ENCODE results near the gene IGF2BP3. TPM values are rescaled to one million over a fixed set of nuclear protein-coding genes. Genes with fewer than 3 reads are reported as not detected.

The IGF2BP3 gene
- total and polyA plus RNA-seq, 10 of the 15 experiments (the other 5 are each of a cell fraction or from before 2014, with no cell fraction given): 4.6 to 61.2 (median 36.9) TPM

DNA sequence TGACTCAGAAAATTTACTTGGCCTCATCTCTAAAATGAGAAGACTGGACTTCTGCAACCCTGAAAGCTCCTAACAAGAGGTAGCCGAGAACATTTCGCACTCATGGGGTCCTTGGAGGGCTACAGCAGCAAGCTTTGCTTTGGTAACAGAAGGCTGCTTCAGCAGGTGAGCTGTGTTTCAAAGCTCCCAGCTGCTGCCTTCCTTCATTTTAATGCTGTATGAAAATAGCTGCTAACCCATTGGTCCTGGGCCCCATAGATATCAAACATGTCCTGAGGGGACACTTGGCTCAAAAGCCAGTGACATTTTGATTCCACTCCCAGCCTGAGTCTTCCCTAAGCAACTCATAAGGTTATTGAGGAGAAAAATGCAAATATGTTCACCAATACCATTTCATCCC, 185.4 kb downstream of the IGF2BP3 start:
- FAIRE-seq: no peak
- no peaks in the 10 kb centered on the region for H3K4me1 ChIP-seq (ENCODE audit: control insufficient read depth, insufficient read depth, low read length)
- TF ChIP-seq NR2C1 (IDR thresholded peaks at IDR 0.05) (no peak), JUNB (IDR thresholded peaks at IDR 0.05) (no peak), PAX8 (IDR thresholded peaks at IDR 0.05) (no peak), ZNF622 (IDR thresholded peaks at IDR 0.05) (no peak), ZZZ3 (IDR thresholded peaks at IDR 0.05; ENCODE audit: control insufficient read depth, insufficient read length, low read depth) (no peak), CREB1 (IDR thresholded peaks at IDR 0.05; ENCODE audit: low read depth) (no peak)
- H3K36me3 ChIP-seq (ENCODE audit: control insufficient read depth in 2 of 2, insufficient read depth in 2 of 2, low read length in 1 of 2): no peaks in the 10 kb centered on the region
- no peak for ATAC-seq
- CTCF ChIA-PET: interaction anchor here (0.6 to 4.9 kb wide), 4 partner anchors 8 to 68 kb away, joined by 3 to 32 read pairs (median 3); no protein-coding TSS in a partner anchor
- H3K79me2 ChIP-seq (ENCODE audit: control insufficient read depth, insufficient read depth, low read length): no peaks in the 10 kb centered on the region
- intact Hi-C loops (cut with micrococcal nuclease; ENCODE audit: unreplicated experiment) (no loop called here), in situ Hi-C loops (cut with MboI) (no loop called here)
- H3K9me3 ChIP-seq (replicated peaks; ENCODE audit: control insufficient read depth, insufficient read depth, low read length): no peaks in the 10 kb centered on the region
- SMC1A ChIA-PET (ENCODE audit: uncharacterized antibody, unreplicated experiment): interaction anchor here (1.0 kb wide), 2 partner anchors 10 to 427 kb away, joined by 3 read pairs; no protein-coding TSS in a partner anchor
- WGBS (ENCODE audit: insufficient coverage, insufficient replicate concordance, low lambda C conversion rate, missing lambda C conversion rate): 100% methylated on average over 2 of the region's 2 CpGs
- no peak overlapping the region for H3K4me3 ChIP-seq
- H4K20me1 ChIP-seq (ENCODE audit: control insufficient read depth, insufficient read depth): no peaks in the 10 kb centered on the region
- H3K4me2 ChIP-seq (ENCODE audit: control insufficient read depth, insufficient read depth): no peak overlapping the region
- DNase-seq (ENCODE audit: low read depth, low spot score): no peak
- RAD21 ChIA-PET (ENCODE audit: unreplicated experiment): interaction anchor here (0.7 kb wide), 1 partner anchor 9 kb away, joined by 3 read pairs; no protein-coding TSS in a partner anchor
- no peaks in the 10 kb centered on the region for H3K27me3 ChIP-seq (replicated peaks in 1 of 2; ENCODE audit: control insufficient read depth in 2 of 2, insufficient read depth in 2 of 2, low read length in 1 of 2)
- no peak overlapping the region for H2AFZ ChIP-seq (ENCODE audit: control insufficient read depth, low read depth, low read length)
- no peak overlapping the region for H3K27ac ChIP-seq (ENCODE audit: control insufficient read depth, insufficient read depth)
- H3K9ac ChIP-seq (ENCODE audit: control insufficient read depth, insufficient read depth, low read length): no peak overlapping the region
- POLR2A ChIA-PET: interaction anchor here (0.7 kb wide), 1 partner anchor 18 kb away, joined by 3 read pairs; no protein-coding TSS in a partner anchor
- BruUV-seq (replicated peaks): no TSS peak

DNA sequence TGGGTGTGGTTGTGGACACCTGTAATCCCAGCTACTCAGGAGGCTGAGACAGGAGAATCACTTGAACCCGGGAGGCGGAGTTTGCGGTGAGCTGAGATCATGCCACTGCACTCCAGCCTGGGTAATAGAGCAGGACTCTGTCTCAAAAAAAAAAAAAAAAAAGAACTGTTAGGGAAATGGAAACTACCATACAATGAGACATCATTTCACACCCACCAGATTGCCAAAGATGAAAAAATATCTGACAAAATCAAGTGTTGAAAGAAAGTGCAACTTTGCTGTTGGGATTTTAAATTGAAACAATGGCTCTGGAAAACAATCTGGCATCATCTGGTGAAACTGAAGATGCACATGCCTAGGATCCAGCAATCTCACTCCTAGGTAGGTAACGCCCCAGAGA, 187.2 kb downstream of the IGF2BP3 start:
- H4K20me1 ChIP-seq (ENCODE audit: control insufficient read depth, insufficient read depth): no peaks in the 10 kb centered on the region
- ChIA-PET POLR2A (interaction anchor here (1.2 kb wide), 1 partner anchor 33 kb away, joined by 3 read pairs; no protein-coding TSS in a partner anchor), RAD21 (ENCODE audit: unreplicated experiment) (no interaction called here), SMC1A (ENCODE audit: uncharacterized antibody, unreplicated experiment) (interaction anchor here (1.2 to 2.5 kb wide), 2 partner anchors 11 kb away, joined by 3 to 12 read pairs; no protein-coding TSS in a partner anchor), CTCF (interaction anchor here (1.7 to 7.2 kb wide), 5 partner anchors 11 to 260 kb away, joined by 3 to 67 read pairs (median 6); no protein-coding TSS in a partner anchor)
- H3K27me3 ChIP-seq (replicated peaks in 1 of 2; ENCODE audit: control insufficient read depth in 2 of 2, insufficient read depth in 2 of 2, low read length in 1 of 2): no peaks in the 10 kb centered on the region
- DNase-seq (ENCODE audit: low read depth, low spot score) (no peak), FAIRE-seq (no peak), ATAC-seq (no peak)
- H3K36me3 ChIP-seq (ENCODE audit: control insufficient read depth in 2 of 2, insufficient read depth in 2 of 2, low read length in 1 of 2): no peaks in the 10 kb centered on the region
- intact Hi-C loops (cut with micrococcal nuclease; ENCODE audit: unreplicated experiment) (no loop called here), in situ Hi-C loops (cut with MboI) (no loop called here)
- no peak for TF ChIP-seq RELA (IDR thresholded peaks at IDR 0.05; ENCODE audit: borderline replicate concordance, partially characterized antibody)
- TF ChIP-seq CREM (IDR thresholded peaks at IDR 0.05; ENCODE audit: low read depth): no peak
- TF ChIP-seq SMAD1 (IDR thresholded peaks at IDR 0.05; ENCODE audit: low read depth, partially characterized antibody): no peak
- TF ChIP-seq RB1 (IDR thresholded peaks at IDR 0.05; ENCODE audit: borderline replicate concordance): no peak
- TF ChIP-seq, protein P1, sequence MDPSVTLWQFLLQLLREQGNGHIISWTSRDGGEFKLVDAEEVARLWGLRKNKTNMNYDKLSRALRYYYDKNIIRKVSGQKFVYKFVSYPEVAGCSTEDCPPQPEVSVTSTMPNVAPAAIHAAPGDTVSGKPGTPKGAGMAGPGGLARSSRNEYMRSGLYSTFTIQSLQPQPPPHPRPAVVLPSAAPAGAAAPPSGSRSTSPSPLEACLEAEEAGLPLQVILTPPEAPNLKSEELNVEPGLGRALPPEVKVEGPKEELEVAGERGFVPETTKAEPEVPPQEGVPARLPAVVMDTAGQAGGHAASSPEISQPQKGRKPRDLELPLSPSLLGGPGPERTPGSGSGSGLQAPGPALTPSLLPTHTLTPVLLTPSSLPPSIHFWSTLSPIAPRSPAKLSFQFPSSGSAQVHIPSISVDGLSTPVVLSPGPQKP (IDR thresholded peaks at IDR 0.05; ENCODE audit: low read depth, low read length): no peak
- no peak for TF ChIP-seq CBFB (IDR thresholded peaks at IDR 0.05; ENCODE audit: low read depth)
- no peak for TF ChIP-seq RBBP5 (conservative IDR thresholded peaks at IDR 0.05)
- no peak for TF ChIP-seq EGR1 (IDR thresholded peaks at IDR 0.05; ENCODE audit: borderline replicate concordance in 1 of 2, low read depth in 2 of 2, low read length in 2 of 2)
- no peak for TF ChIP-seq BRCA1 (IDR thresholded peaks at IDR 0.05; ENCODE audit: low read depth, low read length)
- BruUV-seq (replicated peaks): no TSS peak
- WGBS (ENCODE audit: insufficient coverage, insufficient replicate concordance, low lambda C conversion rate, missing lambda C conversion rate): 100% methylated on average over 4 of the region's 4 CpGs
- H3K27ac ChIP-seq (ENCODE audit: control insufficient read depth, insufficient read depth): no peak overlapping the region
- H3K79me2 ChIP-seq (ENCODE audit: control insufficient read depth, insufficient read depth, low read length): no peaks in the 10 kb centered on the region
- H3K4me3 ChIP-seq: no peak overlapping the region
- no peaks in the 10 kb centered on the region for H3K4me1 ChIP-seq (ENCODE audit: control insufficient read depth, insufficient read depth, low read length)
- H3K9me3 ChIP-seq (replicated peaks; ENCODE audit: control insufficient read depth, insufficient read depth, low read length): no peaks in the 10 kb centered on the region
- no peak overlapping the region for H3K4me2 ChIP-seq (ENCODE audit: control insufficient read depth, insufficient read depth)
- no peak overlapping the region for H2AFZ ChIP-seq (ENCODE audit: control insufficient read depth, low read depth, low read length)
- no peak overlapping the region for H3K9ac ChIP-seq (ENCODE audit: control insufficient read depth, insufficient read depth, low read length)

All from GM12878 (cell line).